Osteoblast (primary cell): Measurements from ENCODE around the gene PDCL2. TPM values are rescaled to one million over a fixed set of nuclear protein-coding genes. Genes with fewer than 3 reads are reported as not detected.

ENCODE experiments used
- DNase-seq: peaks from one replicate; pipeline ENCODE4 v3.0.0; 2011; ENCODE audit warnings: low spot score, mixed read lengths; ENCODE audit not compliant: insufficient read length; ENCODE audit errors: missing footprints
- H2AFZ ChIP-seq: 2 replicates; pipeline ENCODE4 v1.6.0; 2011; ENCODE audit warnings: mild to moderate bottlenecking, low read length
- H3K27ac ChIP-seq: 2 replicates; pipeline ENCODE4 v1.5.1; 2011; ENCODE audit warnings: mild to moderate bottlenecking, low read depth, low read length, moderate library complexity
- H3K27me3 ChIP-seq: 2 replicates; pipeline ENCODE4 v1.6.0; 2012; ENCODE audit warnings: mild to moderate bottlenecking, control low read depth, inconsistent platforms, low read length, moderate library complexity; ENCODE audit not compliant: insufficient read depth
- H3K36me3 ChIP-seq: 2 replicates; pipeline ENCODE4 v1.5.1; 2011; ENCODE audit warnings: mild to moderate bottlenecking, low read length, control low read depth, moderate library complexity; ENCODE audit not compliant: insufficient read depth
- H3K4me1 ChIP-seq: 2 replicates; pipeline ENCODE4 v1.5.1; 2011; ENCODE audit warnings: mild to moderate bottlenecking, low read length, control low read depth, moderate library complexity; ENCODE audit not compliant: insufficient read depth
- H3K4me2 ChIP-seq: 2 replicates; pipeline ENCODE4 v1.6.0; 2011; ENCODE audit warnings: mild to moderate bottlenecking, low read length; ENCODE audit not compliant: insufficient read depth
- H3K4me3 ChIP-seq: fragments of 200-600 bp; sonication (generic); 3 replicates; pipeline ENCODE4 v1.5.1; 2012; ENCODE audit warnings: mild to moderate bottlenecking, low read length, inconsistent platforms; ENCODE audit not compliant: insufficient read depth
- H3K79me2 ChIP-seq: 2 replicates; pipeline ENCODE4 v1.6.0; 2012; ENCODE audit warnings: mild to moderate bottlenecking, low read length, control low read depth, inconsistent platforms; ENCODE audit not compliant: insufficient read depth
- H3K9me3 ChIP-seq: 2 replicates; pipeline ENCODE4 v1.5.1; 2011; ENCODE audit warnings: low read depth, low read length, control low read depth
- H4K20me1 ChIP-seq: 2 replicates; pipeline ENCODE4 v1.6.0; 2012; ENCODE audit warnings: mild to moderate bottlenecking, low read length, control low read depth; ENCODE audit not compliant: insufficient read depth
- CTCF ChIP-seq: IDR thresholded peaks from 2 replicates; pipeline ENCODE4 v1.5.1; 2011; ENCODE audit warnings: mild to moderate bottlenecking, low read depth, low read length, moderate library complexity; ENCODE audit errors: extremely low read depth
- total RNA-seq: library from RNA; depleted of rRNA; stranded (reverse); fragments of >200 nt; gene quantifications from 2 replicates; pipeline ENCODE4 v1.2.3, GENCODE V29; 2012

PDCL2 gene
- total RNA-seq = not detected in 2 replicates

DNA sequence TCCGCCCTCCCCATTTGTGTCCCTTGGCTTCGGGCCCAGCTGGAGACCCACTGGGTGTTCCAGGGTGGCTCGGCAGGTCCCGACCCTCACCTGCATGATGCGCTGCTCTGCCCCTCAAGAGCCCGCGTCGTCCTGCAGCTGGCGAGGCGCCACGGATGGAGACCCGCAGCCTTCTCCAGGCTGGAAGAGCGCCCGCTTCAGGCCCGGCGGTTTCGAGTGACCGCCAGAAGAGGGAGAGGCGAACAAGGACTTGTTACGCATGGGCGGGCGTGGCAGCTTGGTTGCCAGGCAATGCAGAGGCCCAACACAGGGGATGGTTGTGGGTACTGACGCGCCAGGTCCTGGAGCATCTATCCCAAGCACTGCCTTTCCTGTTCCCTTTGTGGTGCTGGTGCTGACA, at the start of gene PDCL2:
TSS of gene PDCL2 (minus strand) at position 232 of the 400 bp plus-strand sequence. CDS start at position 96, 136 bp downstream.
- Histone ChIP-seq H3K4me1 (no peaks in the 10 kb centered on the region), H3K27me3 (no peaks in the 10 kb centered on the region), H4K20me1 (no peaks in the 10 kb centered on the region), H3K79me2 (no peaks in the 10 kb centered on the region), H3K27ac (no peak within 1 kb of the TSS), H2AFZ (no peak within 1 kb of the TSS), H3K36me3 (no peaks in the 10 kb centered on the region), H3K4me2 (no peak within 1 kb of the TSS), H3K9me3 (no peaks in the 10 kb centered on the region), H3K4me3 (no peak within 1 kb of the TSS)
- no peak for TF ChIP-seq CTCF
- no peak for DNase-seq

DNA sequence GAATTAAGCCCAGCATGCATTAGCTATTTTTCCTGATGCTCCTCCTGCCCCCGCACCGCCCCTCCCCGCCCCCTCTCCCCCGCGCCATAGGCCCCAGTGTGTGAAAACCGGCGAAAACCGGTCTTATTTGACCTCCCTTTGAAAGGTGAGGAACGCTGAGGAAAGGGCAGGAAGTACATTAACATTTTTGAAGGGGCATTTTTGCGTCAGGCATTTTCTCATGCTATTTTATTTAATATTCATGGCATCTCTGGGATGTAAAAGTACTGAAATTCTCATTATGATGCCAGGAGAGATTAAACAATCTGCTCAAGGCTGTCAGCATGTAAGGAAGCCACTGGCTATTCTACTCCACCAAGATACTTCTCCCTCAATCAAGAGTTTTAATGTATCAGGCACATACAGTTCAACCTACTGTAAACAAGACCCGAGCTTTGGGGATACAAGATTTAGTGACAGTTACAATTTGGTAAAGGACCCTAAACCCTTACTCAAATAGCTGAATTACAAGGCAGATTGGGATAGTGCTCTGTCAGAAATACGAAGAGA, 45.3 kb upstream of the PDCL2 start:
- Histone ChIP-seq H3K27me3 (peaks cover 39% of the 10 kb centered on the region), H3K4me1 (no peaks in the 10 kb centered on the region), H3K9me3 (no peaks in the 10 kb centered on the region), H3K4me3 (no peak overlapping the region), H3K4me2 (no peak overlapping the region), H3K27ac (no peak overlapping the region), H3K36me3 (no peaks in the 10 kb centered on the region), H4K20me1 (no peaks in the 10 kb centered on the region), H2AFZ (no peak overlapping the region), H3K79me2 (no peaks in the 10 kb centered on the region)
- DNase-seq = no peak
- no peak for TF ChIP-seq CTCF

GRCh38 chr4:55636656-55636999, 44.6 kb upstream of the PDCL2 start:
- H3K27me3 ChIP-seq = peaks cover 39% of the 10 kb centered on the region
- no peaks in the 10 kb centered on the region for H3K4me1 ChIP-seq
- no peaks in the 10 kb centered on the region for H3K9me3 ChIP-seq
- TF ChIP-seq CTCF = no peak
- no peaks in the 10 kb centered on the region for H3K79me2 ChIP-seq
- H3K27ac ChIP-seq = no peak overlapping the region
- DNase-seq = no peak
- peak overlapping the region; percentile 57 for H3K4me2 ChIP-seq
- H3K36me3 ChIP-seq = no peaks in the 10 kb centered on the region
- peak overlapping the region; percentile 37 for H3K4me3 ChIP-seq
- no peak overlapping the region for H2AFZ ChIP-seq
- H4K20me1 ChIP-seq = no peaks in the 10 kb centered on the region

DNA sequence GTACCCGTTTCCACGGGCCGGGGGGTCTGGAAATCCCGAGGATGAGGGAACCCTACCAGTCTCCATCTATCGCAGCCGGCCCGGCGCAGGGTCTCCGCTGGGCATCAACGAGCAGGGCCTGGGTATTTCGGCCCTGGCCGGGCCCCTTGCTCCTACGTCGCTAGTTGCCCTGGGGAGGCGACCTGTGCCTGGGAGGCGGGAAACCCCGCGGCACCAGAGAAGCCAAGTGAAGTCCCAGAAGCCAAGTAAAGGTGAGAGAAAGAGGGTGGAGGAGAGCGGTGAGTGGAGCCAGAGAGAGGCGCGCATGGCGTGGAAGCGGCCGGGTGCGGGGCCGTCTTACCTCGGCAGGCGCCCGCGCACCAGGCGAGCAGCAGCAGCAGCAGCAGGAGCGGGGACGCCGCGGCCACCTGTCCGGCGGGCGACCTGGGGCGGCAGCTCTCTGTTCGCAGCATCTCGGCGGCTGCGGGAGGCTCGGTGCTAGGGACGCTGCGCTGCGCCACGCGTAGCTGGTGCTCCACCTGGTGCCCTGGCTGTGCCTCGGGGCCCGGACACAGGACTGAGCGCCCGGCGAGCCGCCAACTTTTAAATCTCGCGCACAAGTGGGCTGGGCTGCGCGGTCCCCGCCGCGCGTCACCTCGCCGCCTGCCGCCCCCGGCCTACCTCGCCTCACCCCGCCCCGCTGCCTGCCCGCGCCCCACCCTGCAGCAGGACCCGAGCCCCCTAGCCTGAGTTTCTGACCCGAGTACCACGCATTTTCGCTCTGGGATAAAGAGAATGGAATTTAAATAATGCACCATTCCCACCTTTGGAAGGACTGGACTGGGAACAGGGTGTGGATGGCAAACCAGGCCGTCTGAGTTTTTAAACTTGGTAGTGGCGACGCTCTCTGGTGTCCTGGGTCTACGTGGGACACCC, 44.0 kb upstream of the PDCL2 start, which contains the start of gene NMU:
TSS of gene NMU (minus strand) at position 558 of the 915 bp plus-strand sequence. CDS start at position 452, 106 bp downstream.
- H3K79me2 ChIP-seq = no peaks in the 10 kb centered on the region
- no peak for DNase-seq
- no peaks in the 10 kb centered on the region for H3K4me1 ChIP-seq
- peak within 1 kb of the TSS; percentile 57 for H3K4me2 ChIP-seq
- no peak within 1 kb of the TSS for H3K27ac ChIP-seq
- no peaks in the 10 kb centered on the region for H3K36me3 ChIP-seq
- peak within 1 kb of the TSS; percentile 37 for H3K4me3 ChIP-seq
- H4K20me1 ChIP-seq = no peaks in the 10 kb centered on the region
- peaks cover 39% of the 10 kb centered on the region for H3K27me3 ChIP-seq
- no peaks in the 10 kb centered on the region for H3K9me3 ChIP-seq
- H2AFZ ChIP-seq = no peak within 1 kb of the TSS
- no peak for TF ChIP-seq CTCF
